Common myeloid progenitor, CD34-positive (primary cell): ENCODE measurements around the gene RAC2.
"Not testable (repeated sequence)": the region's sequence is repeated elsewhere in the genome, so short reads cannot be mapped to it uniquely, and the experiment has no call there.

Experiments
- CTCF ChIA-PET: fragments of 350-600 bp; sonication (Branson Sonifier 250); formaldehyde crosslinking; loops from one replicate; lab custom pipeline; 2021; ENCODE audit warnings: antibody characterized with exemption; lab: Charles Lee
- POLR2A ChIA-PET: fragments of 350-600 bp; sonication (Branson Sonifier 250); formaldehyde crosslinking; loops from one replicate; lab custom pipeline; 2021; ENCODE audit warnings: antibody characterized with exemption; lab: Charles Lee
- DNase-seq, 3 donors: peaks; one replicate each; pipeline versions ENCODE4 v3.0.0 to v3.0.0-alpha.2; 2013
- H3K27ac ChIP-seq, 2 experiments: 1 replicate in 1 of 2; 2 replicates in 1 of 2; pipeline ENCODE4 v1.7.0; 2013; ENCODE audit warnings: inconsistent platforms in 2 of 2, low read length in 2 of 2, mild to moderate bottlenecking in 2 of 2, low read depth in 1 of 2, moderate library complexity in 1 of 2; ENCODE audit not compliant: severe bottlenecking in 2 of 2, insufficient read depth in 1 of 2, poor library complexity in 1 of 2
- H3K27me3 ChIP-seq, 5 experiments: replicated peaks in 2 of 5; 1 replicate in 3 of 5; 2 replicates in 2 of 5; pipeline versions ENCODE4 v1.6.1 to v1.7.0; 2013; ENCODE audit warnings: low read length in 4 of 5, mild to moderate bottlenecking in 2 of 5, moderate library complexity in 2 of 5, inconsistent platforms in 1 of 5; ENCODE audit not compliant: insufficient read depth in 5 of 5, control insufficient read depth in 4 of 5
- H3K36me3 ChIP-seq, 4 experiments: 1 replicate in 2 of 4; 2 replicates in 2 of 4; pipeline versions ENCODE4 v1.6.1 to v1.7.0; 2013; ENCODE audit warnings: low read length in 3 of 4, control low read depth in 1 of 4, mild to moderate bottlenecking in 1 of 4; ENCODE audit not compliant: control insufficient read depth in 4 of 4, insufficient read depth in 4 of 4
- H3K4me1 ChIP-seq, 4 experiments: 1 replicate in 3 of 4; 2 replicates in 1 of 4; pipeline versions ENCODE4 v1.6.1 to v1.7.1; 2013; ENCODE audit warnings: low read length in 3 of 4, mild to moderate bottlenecking in 3 of 4, control low read depth in 1 of 4, inconsistent platforms in 1 of 4, moderate library complexity in 1 of 4; ENCODE audit not compliant: control insufficient read depth in 4 of 4, insufficient read depth in 4 of 4; ENCODE audit errors: control extremely low read depth in 1 of 4
- H3K4me3 ChIP-seq, 7 experiments: 1 replicate in 4 of 7; 2 replicates in 3 of 7; pipeline versions ENCODE4 v1.5.1 to v1.7.0; 2013; ENCODE audit warnings: mild to moderate bottlenecking in 7 of 7, low read length in 6 of 7, moderate library complexity in 6 of 7, inconsistent platforms in 2 of 7, low read depth in 2 of 7, control low read depth in 1 of 7; ENCODE audit not compliant: insufficient read depth in 4 of 7, control insufficient read depth in 1 of 7; ENCODE audit errors: extremely low read depth in 1 of 7
- H3K9me3 ChIP-seq, 5 experiments: 1 replicate in 4 of 5; 2 replicates in 1 of 5; pipeline versions ENCODE4 v1.6.1 to v1.7.1; 2013; ENCODE audit warnings: low read length in 4 of 5, mild to moderate bottlenecking in 2 of 5, inconsistent platforms in 1 of 5, low read depth in 1 of 5, moderate library complexity in 1 of 5; ENCODE audit not compliant: control insufficient read depth in 4 of 5, insufficient read depth in 2 of 5; ENCODE audit errors: control extremely low read depth in 1 of 5
- WGBS: methylation state at CpG from one replicate; pipeline ENCODE4 v1.1.5; 2013; ENCODE audit not compliant: insufficient coverage; 5-methylcytosine and 5-hydroxymethylcytosine counted together

Gene RAC2

DNA sequence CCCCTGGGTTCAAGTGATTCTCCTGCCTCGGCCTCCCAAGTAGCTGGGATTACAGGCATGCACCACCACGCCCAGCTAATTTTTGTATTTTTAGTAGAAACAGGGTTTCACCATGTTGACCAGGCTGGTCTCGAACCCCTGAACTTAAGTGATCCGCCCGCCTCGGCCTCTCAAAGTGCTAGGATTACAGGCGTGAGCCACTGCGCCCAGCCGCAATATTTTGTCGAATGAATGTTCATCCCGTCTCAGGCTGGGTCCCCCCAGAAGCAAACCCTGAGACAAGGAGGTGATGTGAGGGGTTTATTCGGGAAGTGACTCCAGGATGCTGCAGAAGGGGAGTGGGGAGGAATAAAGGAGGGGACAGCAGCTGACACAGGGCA is 10.7 kb downstream of the RAC2 start:
- H3K27ac ChIP-seq, result peak overlapping the region in 1 of 2 experiments; percentile 52
- H3K4me3 ChIP-seq, POLR2A ChIA-PET, H3K9me3 ChIP-seq, DNase-seq, H3K27me3 ChIP-seq: not testable (repeated sequence)
- CTCF ChIA-PET, result interaction anchor here (7.3 to 7.5 kb wide), 2 partner anchors 9 to 27 kb away, joined by 49 to 74 read pairs; partner anchors contain the start of gene RAC2
- 96% methylated on average over 10 of the region's 12 CpGs for WGBS
- H3K36me3 ChIP-seq, result peaks cover 20 to 82% (median 57%) of the 10 kb centered on the region in 4 experiments
- H3K4me1 ChIP-seq, result peaks cover 2 to 80% (median 75%) of the 10 kb centered on the region in 4 experiments

DNA sequence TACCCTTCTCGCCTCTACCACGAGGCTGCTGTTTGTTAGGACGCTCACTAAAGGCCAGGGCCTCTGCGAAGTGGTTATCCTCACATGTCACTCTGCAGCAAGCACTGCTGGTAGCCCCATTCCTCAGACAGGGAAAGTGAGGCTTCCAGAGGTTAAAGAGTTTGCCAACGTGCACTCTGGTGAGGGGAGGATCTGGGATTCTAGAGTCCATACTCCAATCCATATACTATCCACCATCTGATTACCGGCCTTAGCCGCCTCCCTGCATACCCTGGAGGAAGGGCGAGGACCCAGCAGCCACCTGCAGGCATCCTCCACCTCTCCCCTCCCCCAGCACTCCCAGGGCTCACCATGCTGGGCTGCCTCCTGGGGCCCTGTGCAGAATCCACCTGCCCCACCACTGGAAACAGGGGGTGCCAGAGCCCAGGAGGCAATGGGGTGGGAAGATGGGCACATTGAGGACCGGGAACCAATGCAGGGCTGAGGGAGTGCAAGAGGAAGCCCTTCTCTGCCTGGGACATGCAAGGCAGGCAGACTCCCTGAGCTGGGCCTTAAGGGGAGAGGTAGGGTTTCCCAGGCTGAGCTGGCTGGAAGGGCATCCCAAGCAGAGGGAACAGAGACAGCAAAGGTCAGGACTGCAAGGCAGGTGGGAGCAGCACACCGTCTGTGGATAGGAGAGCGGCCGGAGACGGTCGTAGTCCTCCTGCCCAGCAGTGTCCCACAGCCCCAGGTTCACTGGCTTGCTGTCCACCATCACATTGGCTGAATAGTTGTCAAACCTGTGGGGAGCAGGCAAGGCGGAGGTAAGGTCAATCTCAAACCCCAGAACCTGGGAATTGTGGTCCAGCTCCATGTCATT is 11.7 kb downstream of the RAC2 start:
- no peak overlapping the region for H3K27ac ChIP-seq
- ChIA-PET POLR2A (interaction anchor here (0.8 kb wide), 1 partner anchor 9 kb away, joined by 3 read pairs; no protein-coding TSS in a partner anchor), CTCF (interaction anchor here (7.3 to 7.5 kb wide), 2 partner anchors 10 to 28 kb away, joined by 49 to 74 read pairs; partner anchors contain the start of gene RAC2)
- WGBS, result 92% methylated on average over 12 of the region's 15 CpGs
- no peak for DNase-seq
- H3K9me3 ChIP-seq, result no peaks in the 10 kb centered on the region
- peaks cover 2 to 82% (median 78%) of the 10 kb centered on the region in 4 experiments for H3K4me1 ChIP-seq
- H3K27me3 ChIP-seq, result no peaks in the 10 kb centered on the region
- H3K36me3 ChIP-seq, result peaks cover 20 to 84% (median 51%) of the 10 kb centered on the region in 4 experiments
- H3K4me3 ChIP-seq, result no peak overlapping the region

DNA sequence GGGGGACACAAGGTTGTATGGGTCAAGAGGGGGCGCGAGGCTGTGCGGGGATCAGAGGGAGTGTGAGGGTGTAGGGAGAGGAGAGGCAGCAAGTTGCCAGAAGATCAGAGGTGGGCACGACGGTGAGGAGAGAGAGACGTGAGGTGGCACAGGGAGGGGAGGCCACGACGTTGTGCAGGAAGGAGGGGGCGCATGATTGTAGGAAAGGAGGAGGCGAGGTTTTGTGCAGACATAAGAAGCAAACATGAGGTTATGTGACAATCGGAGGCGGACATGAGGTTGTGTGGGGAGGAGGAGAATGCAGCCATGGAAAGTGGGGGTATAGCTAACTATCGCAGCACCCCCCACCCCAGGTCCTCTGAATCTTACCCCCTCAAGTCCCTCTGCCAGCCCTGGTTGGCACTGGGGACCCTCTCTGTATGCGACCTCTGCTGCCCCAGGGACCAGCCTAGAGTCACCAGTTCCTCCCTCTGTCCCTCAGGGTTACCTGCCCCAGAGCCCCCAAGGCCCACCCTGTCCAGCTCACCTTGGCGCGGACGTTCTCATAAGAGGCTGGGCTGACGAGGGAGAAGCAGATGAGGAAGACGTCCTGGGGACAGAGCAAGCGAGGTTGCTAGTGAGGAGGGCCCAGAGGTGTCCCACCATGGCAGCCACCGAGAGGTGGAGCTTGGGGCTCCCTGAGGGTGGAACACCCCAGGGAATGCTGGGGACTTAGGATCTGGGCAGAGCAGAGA is 12.5 kb downstream of the RAC2 start:
- H3K4me3 ChIP-seq, result no peak overlapping the region
- peaks cover 2 to 81% (median 74%) of the 10 kb centered on the region in 4 experiments for H3K4me1 ChIP-seq
- 73% methylated on average over 20 of the region's 21 CpGs for WGBS
- ChIA-PET POLR2A (interaction anchor here (4.1 kb wide), 1 partner anchor 11 kb away, joined by 45 read pairs; the partner anchor contains the start of gene RAC2), CTCF (interaction anchor here (7.3 to 7.5 kb wide), 2 partner anchors 11 to 29 kb away, joined by 49 to 74 read pairs; partner anchors contain the start of gene RAC2)
- H3K36me3 ChIP-seq, result peaks cover 20 to 81% (median 49%) of the 10 kb centered on the region in 4 experiments
- H3K27me3 ChIP-seq, result no peaks in the 10 kb centered on the region
- no peaks in the 10 kb centered on the region for H3K9me3 ChIP-seq
- H3K27ac ChIP-seq, result peak overlapping the region in 1 of 2 experiments; percentile 10
- DNase-seq, result no peak

DNA sequence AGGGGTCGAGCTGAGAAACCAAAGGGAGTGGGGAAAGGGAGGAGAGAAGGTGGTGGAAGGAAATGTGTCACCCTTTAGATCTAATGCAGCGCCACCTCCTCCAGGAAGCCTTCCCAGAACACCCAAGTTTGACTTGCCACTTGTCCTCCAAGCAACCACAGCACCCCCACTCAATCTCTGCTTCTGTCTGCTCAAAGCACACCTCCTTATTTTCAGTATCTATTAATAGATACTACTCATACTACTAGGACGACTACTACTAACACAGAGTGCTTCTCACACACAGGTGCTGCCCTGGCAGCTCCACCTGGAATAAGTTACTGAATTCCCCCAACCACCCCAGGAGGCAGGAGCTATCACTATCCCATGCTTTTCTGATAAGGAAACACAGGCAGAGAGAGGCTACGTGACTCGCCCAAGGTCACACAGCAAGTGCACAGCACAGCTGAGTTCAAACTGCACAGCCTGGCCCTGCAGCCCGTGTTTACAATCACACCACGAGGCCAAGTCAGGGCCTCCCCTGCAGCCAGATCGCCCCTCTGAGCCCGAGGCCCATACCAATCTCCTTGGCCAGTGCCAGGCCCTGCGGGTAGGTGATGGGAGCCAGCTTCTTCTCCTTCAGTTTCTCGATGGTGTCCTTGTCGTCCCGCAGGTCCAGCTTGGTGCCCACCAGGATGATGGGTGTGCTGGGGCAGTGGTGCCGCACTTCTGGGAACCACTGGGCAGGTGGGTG is 13.2 kb downstream of the RAC2 start:
- H3K4me3 ChIP-seq, result peak overlapping the region in 1 of 7 experiments; percentile 41
- H3K36me3 ChIP-seq, result peaks cover 20 to 81% (median 50%) of the 10 kb centered on the region in 4 experiments
- CTCF ChIA-PET, result interaction anchor here (7.3 to 7.5 kb wide), 2 partner anchors 12 to 30 kb away, joined by 49 to 74 read pairs; partner anchors contain the start of gene RAC2
- WGBS, result 91% methylated on average over 10 of the region's 14 CpGs
- no peaks in the 10 kb centered on the region for H3K9me3 ChIP-seq
- peak in 1 of 3 donors; percentile 56 for DNase-seq
- no peaks in the 10 kb centered on the region for H3K27me3 ChIP-seq
- peak overlapping the region in 1 of 2 experiments; percentile 54 for H3K27ac ChIP-seq
- POLR2A ChIA-PET, result interaction anchor here (4.1 kb wide), 1 partner anchor 12 kb away, joined by 45 read pairs; the partner anchor contains the start of gene RAC2
- peaks cover 2 to 85% (median 71%) of the 10 kb centered on the region in 4 experiments for H3K4me1 ChIP-seq

DNA sequence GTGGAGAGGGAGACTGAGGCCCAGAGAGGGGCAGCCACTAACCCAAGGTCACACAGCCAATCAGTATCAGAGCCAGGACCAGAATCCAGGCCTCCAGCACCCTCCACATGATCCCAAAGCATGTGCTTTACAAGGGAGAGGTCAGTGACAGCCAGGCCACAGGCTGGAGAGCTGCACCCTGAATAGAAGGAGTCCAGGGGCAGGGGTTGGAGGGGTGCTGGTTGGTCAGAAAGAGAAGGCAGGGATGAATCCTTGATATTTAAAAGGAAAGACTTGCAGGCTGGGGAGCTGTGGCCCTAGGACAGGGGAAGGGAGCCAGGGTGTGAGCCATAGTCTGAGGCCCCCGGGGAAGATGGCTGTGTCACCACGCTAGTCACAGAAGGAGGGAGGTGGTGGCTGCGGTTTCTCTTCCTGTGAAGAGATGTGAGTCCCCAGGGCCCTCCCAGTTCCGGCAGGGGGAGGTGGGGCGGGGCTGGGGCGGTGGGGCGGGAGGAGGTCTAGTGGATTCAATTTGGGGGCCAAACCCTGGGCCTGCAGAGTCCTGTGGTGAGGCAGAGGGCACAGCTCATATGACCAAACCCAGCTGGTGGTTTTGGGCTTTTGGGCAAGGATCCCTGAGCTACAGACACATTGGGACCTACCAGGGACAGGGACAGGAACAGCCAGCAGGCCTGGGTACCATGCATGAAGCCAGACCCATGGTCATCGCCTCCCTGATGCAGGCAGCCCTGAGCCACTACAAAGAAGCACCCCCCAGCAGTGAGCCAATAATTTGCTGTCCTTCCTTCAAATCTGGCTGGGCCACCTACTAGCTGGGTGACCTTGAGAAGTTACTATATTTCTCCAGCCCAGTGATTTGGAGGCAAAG is 14.0 kb downstream of the RAC2 start:
- Histone ChIP-seq H3K4me3 (peak overlapping the region in 4 of 7 experiments; percentile 1 to 44 (median 27)), H3K9me3 (no peaks in the 10 kb centered on the region), H3K27me3 (no peaks in the 10 kb centered on the region), H3K36me3 (peaks cover 22 to 81% (median 48%) of the 10 kb centered on the region in 4 experiments), H3K27ac (peak overlapping the region; percentile 58 to 79), H3K4me1 (peaks cover 2 to 85% (median 64%) of the 10 kb centered on the region in 4 experiments)
- ChIA-PET POLR2A (interaction anchor here (1.0 to 4.1 kb wide), 2 partner anchors 11 to 13 kb away, joined by 3 to 45 read pairs; partner anchors contain the start of gene RAC2), CTCF (interaction anchor here (0.7 to 7.5 kb wide), 6 partner anchors 12 to 377 kb away, joined by 3 to 74 read pairs (median 3); partner anchors contain the start of gene RAC2)
- WGBS, result 80% methylated on average over 1 of the region's 8 CpGs
- peak; percentile 88 to 97 (median 96) for DNase-seq
